CD14-positive monocyte (primary cell): Measurements from ENCODE around the gene EPHA8. TPM values are rescaled to one million over a fixed set of nuclear protein-coding genes. Genes with fewer than 3 reads are reported as not detected.

Experiments used
- DNase-seq, 3 donors: peaks; one replicate each; pipeline ENCODE4 v3.0.0-alpha.2; 2011 to 2022
- H2AFZ ChIP-seq: 2 replicates; pipeline ENCODE4 v1.6.0; 2012; ENCODE audit warnings: mild to moderate bottlenecking, low read depth, low read length, inconsistent platforms; ENCODE audit not compliant: insufficient read depth, poor library complexity, severe bottlenecking
- H3K27ac ChIP-seq, 2 donors: 1 replicate in 1 of 2; 2 replicates in 1 of 2; pipeline ENCODE4 v1.5.1; 2012 to 2013; ENCODE audit warnings: low read length in 2 of 2, control low read depth in 1 of 2, inconsistent platforms in 1 of 2, low read depth in 1 of 2, mild to moderate bottlenecking in 1 of 2
- H3K27me3 ChIP-seq, 2 donors: one replicate each; pipeline versions ENCODE4 v1.6.0 to v1.6.1; 2011 to 2013; ENCODE audit warnings: low read length in 2 of 2; ENCODE audit not compliant: control insufficient read depth in 2 of 2, insufficient read depth in 2 of 2
- H3K36me3 ChIP-seq, 2 donors: replicated peaks in 1 of 2; 1 replicate in 1 of 2; 2 replicates in 1 of 2; pipeline versions ENCODE4 v1.5.1 to v1.6.1; 2012 to 2013; ENCODE audit warnings: low read length in 2 of 2, control low read depth in 1 of 2, inconsistent platforms in 1 of 2, mild to moderate bottlenecking in 1 of 2; ENCODE audit not compliant: insufficient read depth in 2 of 2, control insufficient read depth in 1 of 2
- H3K4me1 ChIP-seq, 2 donors: 1 replicate in 1 of 2; 2 replicates in 1 of 2; pipeline versions ENCODE4 v1.5.1 to v1.6.1; 2012 to 2013; ENCODE audit warnings: low read length in 2 of 2, control low read depth in 1 of 2, inconsistent platforms in 1 of 2, mild to moderate bottlenecking in 1 of 2, moderate library complexity in 1 of 2; ENCODE audit not compliant: insufficient read depth in 2 of 2, control insufficient read depth in 1 of 2
- H3K4me2 ChIP-seq: replicated peaks from 2 replicates; pipeline ENCODE3; 2012; ENCODE audit warnings: low read length, moderate library complexity, mild to moderate bottlenecking; ENCODE audit not compliant: poor library complexity, severe bottlenecking; ENCODE audit errors: extremely low read depth
- H3K4me3 ChIP-seq, 3 experiments: fragments of 200-600 bp in 1 of 3; sonication (generic) in 1 of 3; replicated peaks in 1 of 3; 1 replicate in 2 of 3; 2 replicates in 1 of 3; pipeline ENCODE4 v1.5.1; 2011 to 2013; ENCODE audit warnings: low read length in 3 of 3, mild to moderate bottlenecking in 3 of 3, control low read depth in 2 of 3, low read depth in 2 of 3, inconsistent platforms in 1 of 3, moderate library complexity in 1 of 3
- H3K79me2 ChIP-seq: 2 replicates; pipeline ENCODE4 v1.6.0; 2012; ENCODE audit warnings: mild to moderate bottlenecking, control low read depth, inconsistent platforms, low read length, moderate library complexity; ENCODE audit not compliant: insufficient read depth
- H3K9ac ChIP-seq: 2 replicates; pipeline ENCODE4 v1.6.0; 2017; ENCODE audit warnings: low read length, mild to moderate bottlenecking; ENCODE audit not compliant: insufficient read depth, poor library complexity, severe bottlenecking
- H3K9me3 ChIP-seq, 2 donors: replicated peaks in 1 of 2; 1 replicate in 1 of 2; 2 replicates in 1 of 2; pipeline versions ENCODE4 v1.5.1 to v1.6.1; 2012 to 2013; ENCODE audit warnings: low read length in 2 of 2, control low read depth in 1 of 2; ENCODE audit not compliant: control insufficient read depth in 1 of 2, insufficient read depth in 1 of 2
- H4K20me1 ChIP-seq: 2 replicates; pipeline ENCODE4 v1.6.0; 2012; ENCODE audit warnings: mild to moderate bottlenecking, low read length, control low read depth, moderate library complexity; ENCODE audit not compliant: insufficient read depth
- H3K27ac Mint-ChIP-seq, 7 donors: one replicate each; pipeline ENCODE4 v1.8.0; 2020; ENCODE audit warnings: mild to moderate bottlenecking in 7 of 7, mixed read lengths in 7 of 7, moderate library complexity in 6 of 7, inconsistent platforms in 2 of 7
- H3K27me3 Mint-ChIP-seq, 3 donors: one replicate each; pipeline ENCODE4 v1.8.0; 2021 to 2022; ENCODE audit warnings: low read depth in 3 of 3, mild to moderate bottlenecking in 3 of 3, mixed read lengths in 3 of 3, moderate library complexity in 3 of 3, inconsistent platforms in 1 of 3
- H3K36me3 Mint-ChIP-seq, 2 donors: one replicate each; pipeline ENCODE4 v1.8.0; 2020; ENCODE audit warnings: mixed read lengths in 2 of 2, inconsistent platforms in 1 of 2, mild to moderate bottlenecking in 1 of 2
- H3K4me1 Mint-ChIP-seq: one replicate; pipeline ENCODE4 v1.8.0; 2020; ENCODE audit warnings: mild to moderate bottlenecking, mixed read lengths
- H3K4me3 Mint-ChIP-seq, 2 donors: one replicate each; pipeline ENCODE4 v1.8.0; 2020; ENCODE audit warnings: mild to moderate bottlenecking in 2 of 2, mixed read lengths in 2 of 2, moderate library complexity in 1 of 2
- H3K9me3 Mint-ChIP-seq, 7 donors: one replicate each; pipeline ENCODE4 v1.8.0; 2020 to 2022; ENCODE audit warnings: mixed read lengths in 7 of 7, mild to moderate bottlenecking in 6 of 7, moderate library complexity in 6 of 7, inconsistent platforms in 2 of 7
- WGBS: methylation state at CpG from one replicate; pipeline ENCODE4 v1.1.5; 2013; ENCODE audit warnings: missing lambda C conversion rate; ENCODE audit not compliant: insufficient coverage; 5-methylcytosine and 5-hydroxymethylcytosine counted together
- intact Hi-C, 2 donors: fragments of 100-400 bp; cut with micrococcal nuclease; formaldehyde crosslinking; loops; one replicate each; pipeline versions ENCODE4 v1.15.0 to v1.15.1; 2023
- polyA plus RNA-seq, 3 donors: library from polyadenylated mRNA; depleted of rRNA in 1 of 3; unstranded in 2 of 3; stranded (reverse) in 1 of 3; fragments of 300-500 nt in 2 of 3; fragments of >200 nt in 1 of 3; fragmentation: Illumina TruSeq in 2 of 3; gene quantifications; 1 replicate in 2 of 3; 2 replicates in 1 of 3; pipeline ENCODE4 v1.2.3, GENCODE V29; 2012 to 2021
- TF ChIP-seq, protein P1 (sequence below): fragments of 200-600 bp; IDR thresholded peaks from one replicate; pipeline ENCODE4 v1.8.0; 2022; ENCODE audit warnings: antibody characterized with exemption, mild to moderate bottlenecking

EPHA8 gene
- polyA plus RNA-seq, 3 donors, result 0.04 TPM; not detected in 2

DNA sequence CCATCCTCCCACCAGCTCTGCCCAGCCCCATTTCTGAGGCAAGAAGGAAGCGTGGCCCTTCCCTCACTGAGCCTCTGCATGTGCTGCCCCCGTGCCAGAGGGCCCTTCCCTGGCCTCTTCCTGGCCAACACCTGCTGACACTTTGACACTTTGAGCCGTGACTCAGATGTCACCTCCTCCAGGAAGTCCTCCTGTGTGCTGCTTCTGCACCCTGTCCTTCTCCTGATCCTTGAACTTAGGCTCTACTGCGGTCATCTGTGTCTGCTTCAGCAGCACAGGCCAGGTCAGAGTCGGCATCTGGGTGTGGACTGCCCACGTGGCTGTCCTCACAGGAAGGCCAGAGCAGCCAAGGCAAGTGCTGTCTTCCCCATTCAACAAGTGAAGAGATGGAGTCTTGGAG, 19.6 kb upstream of the EPHA8 start:
- Histone ChIP-seq H3K9ac (no peak overlapping the region), H3K4me2 (no peak overlapping the region), H3K79me2 (no peaks in the 10 kb centered on the region), H3K4me3 (no peak overlapping the region), H3K27me3 (peaks cover 0 to 5% of the 10 kb centered on the region in 2 donors), H3K4me1 (peaks cover 0 to 5% of the 10 kb centered on the region in 2 donors), H3K36me3 (no peaks in the 10 kb centered on the region), H2AFZ (no peak overlapping the region), H4K20me1 (no peaks in the 10 kb centered on the region), H3K27ac (no peak overlapping the region), H3K9me3 (no peaks in the 10 kb centered on the region)
- no peak for DNase-seq
- Mint-ChIP-seq H3K9me3 (no peaks in the 10 kb centered on the region), H3K4me1 (peaks cover 14% of the 10 kb centered on the region), H3K27me3 (peaks cover 18 to 29% (median 26%) of the 10 kb centered on the region in 3 donors), H3K4me3 (no peak overlapping the region), H3K27ac (no peak overlapping the region), H3K36me3 (no peaks in the 10 kb centered on the region)
- TF ChIP-seq, protein P1, sequence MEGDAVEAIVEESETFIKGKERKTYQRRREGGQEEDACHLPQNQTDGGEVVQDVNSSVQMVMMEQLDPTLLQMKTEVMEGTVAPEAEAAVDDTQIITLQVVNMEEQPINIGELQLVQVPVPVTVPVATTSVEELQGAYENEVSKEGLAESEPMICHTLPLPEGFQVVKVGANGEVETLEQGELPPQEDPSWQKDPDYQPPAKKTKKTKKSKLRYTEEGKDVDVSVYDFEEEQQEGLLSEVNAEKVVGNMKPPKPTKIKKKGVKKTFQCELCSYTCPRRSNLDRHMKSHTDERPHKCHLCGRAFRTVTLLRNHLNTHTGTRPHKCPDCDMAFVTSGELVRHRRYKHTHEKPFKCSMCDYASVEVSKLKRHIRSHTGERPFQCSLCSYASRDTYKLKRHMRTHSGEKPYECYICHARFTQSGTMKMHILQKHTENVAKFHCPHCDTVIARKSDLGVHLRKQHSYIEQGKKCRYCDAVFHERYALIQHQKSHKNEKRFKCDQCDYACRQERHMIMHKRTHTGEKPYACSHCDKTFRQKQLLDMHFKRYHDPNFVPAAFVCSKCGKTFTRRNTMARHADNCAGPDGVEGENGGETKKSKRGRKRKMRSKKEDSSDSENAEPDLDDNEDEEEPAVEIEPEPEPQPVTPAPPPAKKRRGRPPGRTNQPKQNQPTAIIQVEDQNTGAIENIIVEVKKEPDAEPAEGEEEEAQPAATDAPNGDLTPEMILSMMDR, result no peak
- WGBS, result 77% methylated on average over 6 of the region's 6 CpGs
- intact Hi-C loops, result no loop called here

DNA sequence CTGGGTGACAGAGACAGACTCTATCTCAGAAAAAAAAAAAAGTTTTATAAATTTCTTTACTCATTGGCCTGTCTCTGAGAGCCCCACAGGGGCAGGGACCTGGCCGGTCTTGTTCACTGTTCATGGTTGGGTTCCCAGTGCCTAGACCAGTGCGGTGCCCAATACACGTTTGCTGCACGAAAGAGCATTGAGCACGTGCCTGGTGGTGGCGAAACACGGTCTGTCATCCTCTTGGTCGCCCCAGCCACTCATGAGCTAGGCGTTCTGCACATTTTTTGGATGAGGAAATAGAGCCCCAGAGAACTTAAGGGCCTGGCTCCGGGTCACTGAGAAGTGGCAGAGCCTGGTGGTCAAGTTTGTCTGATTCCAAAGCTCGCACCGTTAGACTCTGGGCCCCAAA, 18.7 kb upstream of the EPHA8 start:
- no peak overlapping the region for H3K4me3 Mint-ChIP-seq
- H3K27ac ChIP-seq, result no peak overlapping the region
- no peaks in the 10 kb centered on the region for H4K20me1 ChIP-seq
- H3K9me3 ChIP-seq, result no peaks in the 10 kb centered on the region
- H2AFZ ChIP-seq, result no peak overlapping the region
- H3K27me3 Mint-ChIP-seq, result peaks cover 18 to 32% (median 32%) of the 10 kb centered on the region in 3 donors
- H3K27ac Mint-ChIP-seq, result no peak overlapping the region
- H3K36me3 ChIP-seq, result no peaks in the 10 kb centered on the region
- DNase-seq, result no peak
- no peak overlapping the region for H3K4me2 ChIP-seq
- no peak overlapping the region for H3K4me3 ChIP-seq
- peaks cover 11% of the 10 kb centered on the region for H3K4me1 Mint-ChIP-seq
- H3K9me3 Mint-ChIP-seq, result no peaks in the 10 kb centered on the region
- peaks cover 0 to 5% of the 10 kb centered on the region in 2 donors for H3K27me3 ChIP-seq
- 96% methylated on average over 12 of the region's 12 CpGs for WGBS
- TF ChIP-seq, protein P1, result no peak
- H3K9ac ChIP-seq, result no peak overlapping the region
- intact Hi-C loops, result no loop called here
- no peaks in the 10 kb centered on the region for H3K79me2 ChIP-seq
- peaks cover 0 to 5% of the 10 kb centered on the region in 2 donors for H3K4me1 ChIP-seq
- no peaks in the 10 kb centered on the region for H3K36me3 Mint-ChIP-seq
